ENCODE data around the gene DLG2. TPM values are rescaled to one million over a fixed set of nuclear protein-coding genes. Genes with fewer than 3 reads are reported as not detected.

DLG2 gene
- total RNA-seq, 1 donor from 2014 or later: 0.26 TPM

DNA sequence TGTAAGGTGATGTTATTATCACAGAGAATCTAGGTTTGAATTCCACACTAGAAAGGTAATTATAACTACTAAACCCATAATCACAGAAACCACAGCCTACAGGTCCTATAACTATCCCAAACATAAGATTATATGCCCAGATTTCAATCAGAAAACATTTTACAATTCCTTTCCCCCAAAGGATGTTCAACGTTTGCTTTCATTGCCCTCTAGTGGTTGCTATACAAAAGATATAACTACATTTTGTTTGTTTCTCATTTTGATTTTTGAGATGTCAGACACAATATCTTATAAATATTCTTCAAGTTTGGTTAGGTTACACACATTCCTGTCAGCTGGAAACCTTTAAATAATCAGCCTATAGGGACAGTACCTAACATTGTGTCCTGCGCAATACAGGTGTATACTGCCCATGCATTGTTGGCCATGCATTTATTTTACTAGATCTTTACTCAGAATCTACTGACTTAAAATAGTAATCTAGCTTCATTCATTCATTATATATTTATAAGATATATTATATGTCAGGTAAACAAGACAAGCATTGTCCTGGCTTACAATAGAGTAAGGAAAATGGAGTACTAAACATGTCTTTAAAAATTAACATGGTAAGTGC is 1810.5 kb downstream of the DLG2 start:
- H3K36me3 ChIP-seq (ENCODE audit: control insufficient read depth, insufficient read depth, low read length): no peaks in the 10 kb centered on the region
- H3K27me3 ChIP-seq (ENCODE audit: control insufficient read depth, insufficient read depth, low read length): peaks cover 2% of the 10 kb centered on the region
- FAIRE-seq: no peak
- TF ChIP-seq, protein P1, sequence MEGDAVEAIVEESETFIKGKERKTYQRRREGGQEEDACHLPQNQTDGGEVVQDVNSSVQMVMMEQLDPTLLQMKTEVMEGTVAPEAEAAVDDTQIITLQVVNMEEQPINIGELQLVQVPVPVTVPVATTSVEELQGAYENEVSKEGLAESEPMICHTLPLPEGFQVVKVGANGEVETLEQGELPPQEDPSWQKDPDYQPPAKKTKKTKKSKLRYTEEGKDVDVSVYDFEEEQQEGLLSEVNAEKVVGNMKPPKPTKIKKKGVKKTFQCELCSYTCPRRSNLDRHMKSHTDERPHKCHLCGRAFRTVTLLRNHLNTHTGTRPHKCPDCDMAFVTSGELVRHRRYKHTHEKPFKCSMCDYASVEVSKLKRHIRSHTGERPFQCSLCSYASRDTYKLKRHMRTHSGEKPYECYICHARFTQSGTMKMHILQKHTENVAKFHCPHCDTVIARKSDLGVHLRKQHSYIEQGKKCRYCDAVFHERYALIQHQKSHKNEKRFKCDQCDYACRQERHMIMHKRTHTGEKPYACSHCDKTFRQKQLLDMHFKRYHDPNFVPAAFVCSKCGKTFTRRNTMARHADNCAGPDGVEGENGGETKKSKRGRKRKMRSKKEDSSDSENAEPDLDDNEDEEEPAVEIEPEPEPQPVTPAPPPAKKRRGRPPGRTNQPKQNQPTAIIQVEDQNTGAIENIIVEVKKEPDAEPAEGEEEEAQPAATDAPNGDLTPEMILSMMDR (IDR thresholded peaks at IDR 0.05; ENCODE audit: insufficient read depth, low read length, severe bottlenecking): peak; percentile 23
- H3K4me3 ChIP-seq (ENCODE audit: low read depth, low read length): no peak overlapping the region
- DNase-seq (ENCODE audit: low read depth): peak; percentile 28

DNA sequence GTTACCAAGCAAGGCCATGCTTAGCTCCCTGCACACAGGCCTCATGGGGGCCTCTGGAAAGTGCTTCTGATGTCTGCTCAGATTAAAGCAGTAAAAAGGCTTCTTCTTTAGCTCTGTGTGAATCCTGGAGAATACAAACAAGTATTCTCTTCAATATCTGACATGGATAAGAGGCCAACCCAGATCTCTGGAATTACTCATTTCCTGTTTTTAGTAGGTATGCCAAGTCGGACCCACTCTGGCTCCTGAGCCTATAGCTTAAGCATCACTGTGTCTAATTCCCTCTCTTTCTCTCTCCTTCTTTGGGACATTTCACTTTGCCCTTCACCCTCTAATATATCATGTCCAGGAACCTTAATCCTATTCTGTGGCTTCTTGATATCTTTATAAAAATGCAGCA is 1811.4 kb downstream of the DLG2 start:
- FAIRE-seq: no peak
- TF ChIP-seq, protein P1 (IDR thresholded peaks at IDR 0.05; ENCODE audit: insufficient read depth, low read length, severe bottlenecking): no peak
- Histone ChIP-seq H3K4me3 (ENCODE audit: low read depth, low read length) (no peak overlapping the region), H3K36me3 (ENCODE audit: control insufficient read depth, insufficient read depth, low read length) (no peaks in the 10 kb centered on the region), H3K27me3 (ENCODE audit: control insufficient read depth, insufficient read depth, low read length) (peaks cover 2% of the 10 kb centered on the region)
- no peak for DNase-seq (ENCODE audit: low read depth)

DNA sequence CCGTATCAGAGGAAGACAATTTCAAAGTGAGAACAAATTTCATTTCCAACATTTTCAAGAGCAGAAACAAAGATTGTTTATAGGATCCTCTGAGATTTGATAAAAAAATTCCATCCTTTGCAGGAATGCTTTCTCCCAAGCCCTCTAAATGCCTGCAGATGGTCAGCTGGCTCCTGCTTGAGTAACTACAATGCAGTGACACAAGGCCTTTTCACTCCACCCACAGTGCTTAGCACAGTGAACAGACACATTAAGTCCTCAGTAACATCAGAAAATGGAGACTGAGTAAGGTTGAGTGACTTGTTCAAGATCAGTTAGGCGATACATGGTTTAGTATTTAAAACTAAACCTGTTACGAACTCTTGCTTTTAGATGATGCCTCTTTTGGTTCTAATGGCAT is 1813.8 kb downstream of the DLG2 start:
- no peak for FAIRE-seq
- Histone ChIP-seq H3K27me3 (ENCODE audit: control insufficient read depth, insufficient read depth, low read length) (peaks cover 2% of the 10 kb centered on the region), H3K4me3 (ENCODE audit: low read depth, low read length) (no peak overlapping the region), H3K36me3 (ENCODE audit: control insufficient read depth, insufficient read depth, low read length) (no peaks in the 10 kb centered on the region)
- DNase-seq (ENCODE audit: low read depth): no peak
- TF ChIP-seq, protein P1 (IDR thresholded peaks at IDR 0.05; ENCODE audit: insufficient read depth, low read length, severe bottlenecking): no peak

DNA sequence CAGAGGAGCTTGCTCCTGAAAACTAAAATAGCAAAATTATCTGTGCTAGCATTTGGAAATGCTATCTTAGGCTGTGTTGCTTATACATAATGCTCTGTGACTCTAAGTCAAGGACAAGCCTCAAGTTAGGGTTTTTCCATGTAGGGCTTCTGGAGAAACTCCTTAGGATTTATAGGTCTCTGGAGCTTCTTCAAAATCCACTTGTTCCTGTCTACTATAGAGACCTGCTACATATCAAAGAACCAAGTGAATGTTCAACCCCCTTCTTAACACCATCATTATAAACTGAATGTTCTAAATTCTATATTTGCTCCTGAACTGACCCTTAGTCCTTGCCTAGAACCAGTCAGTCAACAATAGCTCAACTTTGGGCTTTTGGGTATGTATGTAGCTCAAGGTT is 1817.9 kb downstream of the DLG2 start:
- FAIRE-seq: no peak
- peaks cover 2% of the 10 kb centered on the region for H3K27me3 ChIP-seq (ENCODE audit: control insufficient read depth, insufficient read depth, low read length)
- TF ChIP-seq, protein P1 (IDR thresholded peaks at IDR 0.05; ENCODE audit: insufficient read depth, low read length, severe bottlenecking): no peak

DNA sequence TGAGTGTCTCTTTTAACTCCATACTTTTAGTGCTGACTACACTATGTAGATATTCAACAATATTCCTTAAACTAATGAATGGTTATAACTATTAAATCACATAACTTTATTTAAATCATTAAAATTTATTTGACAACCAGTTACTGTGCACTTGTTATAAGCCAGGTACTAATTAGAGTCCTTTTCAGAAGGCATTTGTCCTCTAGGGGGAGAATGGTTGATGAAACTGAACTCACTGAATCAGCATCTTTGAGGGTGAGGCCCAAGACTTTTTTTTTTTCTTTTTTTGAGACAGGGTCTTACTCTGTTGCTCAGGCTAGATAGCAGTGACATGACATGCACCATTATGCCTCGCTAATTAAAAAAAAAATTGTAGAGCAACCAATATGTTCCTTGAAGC is 1825.3 kb downstream of the DLG2 start:
- H3K36me3 ChIP-seq (ENCODE audit: control insufficient read depth, insufficient read depth, low read length): no peaks in the 10 kb centered on the region
- DNase-seq (ENCODE audit: low read depth): peak; percentile 18
- no peaks in the 10 kb centered on the region for H3K27me3 ChIP-seq (ENCODE audit: control insufficient read depth, insufficient read depth, low read length)
- H3K4me3 ChIP-seq (ENCODE audit: low read depth, low read length): no peak overlapping the region
- TF ChIP-seq, protein P1 (IDR thresholded peaks at IDR 0.05; ENCODE audit: insufficient read depth, low read length, severe bottlenecking): no peak
- no peak for FAIRE-seq

More for the DNA sequence above, 1817.9 kb downstream of the DLG2 start:
- Histone ChIP-seq H3K4me3 (ENCODE audit: low read depth, low read length) (no peak overlapping the region), H3K36me3 (ENCODE audit: control insufficient read depth, insufficient read depth, low read length) (no peaks in the 10 kb centered on the region)
- no peak for DNase-seq (ENCODE audit: low read depth)

DNA sequence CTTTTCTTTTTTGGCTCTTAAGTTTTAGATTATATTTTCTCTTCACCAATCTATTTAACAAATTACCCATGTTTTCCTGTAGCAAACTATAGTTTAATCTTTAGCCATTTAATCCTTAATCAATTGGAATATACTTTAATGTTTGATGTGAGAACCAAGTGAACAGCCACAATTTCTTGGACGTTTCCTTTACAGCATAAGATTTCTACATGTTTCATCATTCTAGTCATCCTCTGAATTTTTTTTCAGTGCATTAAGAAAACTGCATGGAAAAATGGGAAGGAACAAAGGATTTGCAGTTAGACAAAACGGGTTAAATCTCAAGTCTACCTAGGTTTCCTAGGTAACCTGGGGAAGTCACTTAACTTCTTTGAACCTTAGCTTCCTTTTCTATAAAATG is 1833.8 kb downstream of the DLG2 start:
- DNase-seq (ENCODE audit: low read depth) (no peak), FAIRE-seq (no peak)
- Histone ChIP-seq H3K4me3 (ENCODE audit: low read depth, low read length) (no peak overlapping the region), H3K36me3 (ENCODE audit: control insufficient read depth, insufficient read depth, low read length) (no peaks in the 10 kb centered on the region), H3K27me3 (ENCODE audit: control insufficient read depth, insufficient read depth, low read length) (no peaks in the 10 kb centered on the region)
- TF ChIP-seq, protein P1 (IDR thresholded peaks at IDR 0.05; ENCODE audit: insufficient read depth, low read length, severe bottlenecking): no peak

All from bronchial epithelial cell (primary cell).